Right renal cortex interstitium (tissue), 3 donors: Measurements from ENCODE around the gene TSC2. TPM values are rescaled to one million over a fixed set of nuclear protein-coding genes. Genes with fewer than 3 reads are reported as not detected.

Experiments used
- DNase-seq, 3 donors: peaks; one replicate each; pipeline ENCODE4 v3.0.0-alpha.2; 2013; ENCODE audit warnings: low read depth in 3 of 3, low spot score in 2 of 3
- polyA plus RNA-seq, 3 donors: library from polyadenylated mRNA; unstranded; fragments of 120-200 nt; gene quantifications; one replicate each; pipeline ENCODE4 v1.2.1, GENCODE V29; 2013; ENCODE audit not compliant: insufficient read length in 3 of 3

Gene TSC2
- polyA plus RNA-seq, 3 donors = 98.9 to 117 (median 108) TPM

- peak in 2 of 3 donors; percentile 50 to 63 for DNase-seq
Observed at GRCh38 chr16:2082983-2083364, 35.2 kb downstream of the TSC2 start.

DNA sequence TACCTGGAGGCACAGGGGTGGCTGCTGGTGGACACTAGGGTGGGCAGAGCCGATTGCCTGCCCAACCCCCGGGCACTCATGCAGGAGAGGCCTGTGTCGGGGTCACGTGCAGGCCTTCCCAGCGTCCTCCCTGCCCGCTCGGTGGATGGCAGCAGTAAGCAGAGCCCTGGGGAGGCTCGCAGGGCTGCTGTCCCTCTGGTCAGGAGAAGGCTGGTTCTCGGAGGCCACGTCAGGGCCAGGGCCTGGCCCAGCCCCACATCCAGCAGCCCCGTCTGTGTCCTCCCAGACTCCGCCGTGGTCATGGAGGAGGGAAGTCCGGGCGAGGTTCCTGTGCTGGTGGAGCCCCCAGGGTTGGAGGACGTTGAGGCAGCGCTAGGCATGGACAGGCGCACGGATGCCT is 35.6 kb downstream of the TSC2 start:
- no peak for DNase-seq

DNA sequence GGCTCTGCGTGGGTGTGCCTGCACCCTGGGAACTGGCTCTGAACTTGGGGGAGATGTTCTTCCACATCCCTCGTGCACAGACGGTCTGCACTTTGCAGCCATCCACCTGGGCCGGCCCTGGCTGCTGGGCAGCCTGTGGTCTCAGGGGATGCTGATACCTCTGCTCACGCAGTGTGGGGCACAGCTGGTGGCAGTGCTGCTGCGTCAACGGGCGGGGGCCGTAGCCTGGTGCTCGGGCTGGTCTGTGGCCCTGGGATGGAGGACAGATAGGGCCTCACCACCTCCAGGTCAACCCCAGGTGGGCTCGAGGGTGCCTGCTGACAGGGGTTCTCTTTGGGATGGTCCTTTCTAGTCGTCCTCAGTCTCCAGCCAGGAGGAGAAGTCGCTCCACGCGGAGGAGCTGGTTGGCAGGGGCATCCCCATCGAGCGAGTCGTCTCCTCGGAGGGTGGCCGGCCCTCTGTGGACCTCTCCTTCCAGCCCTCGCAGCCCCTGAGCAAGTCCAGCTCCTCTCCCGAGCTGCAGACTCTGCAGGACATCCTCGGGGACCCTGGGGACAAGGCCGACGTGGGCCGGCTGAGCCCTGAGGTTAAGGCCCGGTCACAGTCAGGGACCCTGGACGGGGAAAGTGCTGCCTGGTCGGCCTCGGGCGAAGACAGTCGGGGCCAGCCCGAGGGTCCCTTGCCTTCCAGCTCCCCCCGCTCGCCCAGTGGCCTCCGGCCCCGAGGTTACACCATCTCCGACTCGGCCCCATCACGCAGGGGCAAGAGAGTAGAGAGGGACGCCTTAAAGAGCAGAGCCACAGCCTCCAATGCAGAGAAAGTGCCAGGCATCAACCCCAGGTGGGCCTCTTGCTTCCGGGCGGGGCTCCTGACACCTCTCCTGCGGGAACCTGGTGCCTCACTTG is 36.3 kb downstream of the TSC2 start:
- no peak for DNase-seq

- DNase-seq = no peak
Observed at GRCh38 chr16:2084895-2085625, 37.3 kb downstream of the TSC2 start.

DNA sequence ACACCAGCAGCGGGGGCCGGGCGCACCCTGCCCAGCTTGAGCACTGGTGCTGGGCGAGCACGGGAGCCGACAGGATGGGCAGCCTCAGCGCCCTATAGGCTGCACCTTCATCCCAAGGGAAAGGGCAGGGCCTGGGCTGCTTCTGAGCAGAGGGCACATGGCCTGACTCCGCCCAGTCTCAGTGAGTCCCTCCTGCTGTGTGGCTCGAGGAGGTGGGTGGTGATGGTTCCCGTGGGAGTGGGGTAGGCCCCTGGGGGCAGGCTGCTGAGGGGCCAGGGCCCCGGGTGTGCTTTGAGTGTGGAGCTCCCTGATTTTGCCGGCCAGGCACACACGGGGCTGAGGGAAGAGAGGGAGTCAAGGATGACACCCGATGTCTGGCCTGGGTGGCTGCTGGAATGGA is 37.9 kb downstream of the TSC2 start:
- DNase-seq = no peak

DNA sequence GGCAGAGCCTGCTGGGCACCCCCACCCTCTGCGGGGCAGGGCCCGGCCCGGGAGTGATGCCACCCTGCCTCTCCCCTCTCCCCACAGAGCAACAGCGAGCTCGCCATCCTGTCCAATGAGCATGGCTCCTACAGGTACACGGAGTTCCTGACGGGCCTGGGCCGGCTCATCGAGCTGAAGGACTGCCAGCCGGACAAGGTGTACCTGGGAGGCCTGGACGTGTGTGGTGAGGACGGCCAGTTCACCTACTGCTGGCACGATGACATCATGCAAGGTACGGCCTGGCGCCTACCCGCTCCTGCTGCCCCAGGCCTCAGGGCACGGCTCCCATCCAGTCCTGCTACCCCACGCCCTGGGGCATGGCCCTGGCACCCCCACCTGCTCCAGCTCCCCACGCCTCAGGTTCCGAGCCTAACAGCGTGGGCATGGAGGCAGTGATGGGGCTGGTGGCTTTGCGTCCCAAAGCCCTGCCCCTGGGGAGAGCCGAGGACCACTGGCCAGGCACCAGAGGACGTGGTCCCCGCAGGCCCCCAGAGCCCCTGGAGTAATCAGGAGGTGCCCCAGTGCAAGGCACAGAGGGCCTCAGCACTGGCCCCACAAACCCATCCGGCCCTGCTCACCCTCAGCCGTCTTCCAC is 38.4 kb downstream of the TSC2 start:
- DNase-seq = no peak

- no peak for DNase-seq
Observed at GRCh38 chr16:2086812-2087747, 39.3 kb downstream of the TSC2 start.

GRCh38 chr16:2087748-2088631 is 40.2 kb downstream of the TSC2 start:
- DNase-seq = no peak

DNA sequence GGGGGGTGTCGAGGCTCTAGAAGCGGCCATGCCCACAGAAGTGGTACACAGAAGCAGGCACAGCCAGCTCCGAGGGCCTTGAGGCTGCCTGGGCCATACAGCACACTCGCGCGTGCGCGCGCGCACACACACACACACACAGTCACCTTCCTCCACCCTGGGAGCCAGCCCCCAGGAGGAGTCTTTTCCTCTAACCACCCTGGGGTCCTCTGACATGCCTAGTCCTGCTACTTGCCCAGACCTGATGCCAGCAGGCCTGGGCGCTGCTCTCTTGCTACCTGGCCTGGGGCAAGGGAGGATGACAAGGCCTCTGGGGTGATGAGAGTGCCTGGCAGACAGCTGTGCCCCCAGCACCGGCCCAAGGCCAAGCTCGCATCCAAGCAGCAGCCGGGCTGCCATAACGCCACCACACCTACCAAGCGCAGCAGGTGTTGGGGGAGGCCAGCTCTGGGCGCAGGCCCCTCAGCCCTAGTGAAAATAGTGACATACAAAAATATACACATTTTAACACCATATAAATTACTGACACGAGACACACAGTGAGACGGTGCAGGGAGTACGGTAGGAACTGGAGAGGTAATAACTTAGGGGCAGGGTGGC is 41.1 kb downstream of the TSC2 start:
- no peak for DNase-seq

- no peak for DNase-seq
Observed at GRCh38 chr16:2089706-2090480, 42.1 kb downstream of the TSC2 start.

DNA sequence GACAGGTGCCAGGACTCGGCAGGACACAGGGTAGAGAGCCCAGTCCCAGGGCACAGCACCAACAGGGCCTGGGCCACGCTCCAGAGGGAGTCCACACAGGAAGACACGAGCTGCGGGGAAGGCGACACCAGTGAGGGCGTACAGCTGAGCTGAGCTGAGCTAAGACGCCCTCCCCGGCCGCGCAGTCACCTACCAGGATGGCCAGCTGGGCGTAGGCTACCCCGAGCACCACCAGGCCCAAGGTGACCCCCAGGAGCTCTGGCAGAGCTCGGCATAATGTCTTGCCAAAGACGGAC is 42.6 kb downstream of the TSC2 start:
- DNase-seq = no peak

GRCh38 chr16:2090777-2091546 is 43.2 kb downstream of the TSC2 start:
- peak; percentile 40 to 58 (median 58) for DNase-seq

DNA sequence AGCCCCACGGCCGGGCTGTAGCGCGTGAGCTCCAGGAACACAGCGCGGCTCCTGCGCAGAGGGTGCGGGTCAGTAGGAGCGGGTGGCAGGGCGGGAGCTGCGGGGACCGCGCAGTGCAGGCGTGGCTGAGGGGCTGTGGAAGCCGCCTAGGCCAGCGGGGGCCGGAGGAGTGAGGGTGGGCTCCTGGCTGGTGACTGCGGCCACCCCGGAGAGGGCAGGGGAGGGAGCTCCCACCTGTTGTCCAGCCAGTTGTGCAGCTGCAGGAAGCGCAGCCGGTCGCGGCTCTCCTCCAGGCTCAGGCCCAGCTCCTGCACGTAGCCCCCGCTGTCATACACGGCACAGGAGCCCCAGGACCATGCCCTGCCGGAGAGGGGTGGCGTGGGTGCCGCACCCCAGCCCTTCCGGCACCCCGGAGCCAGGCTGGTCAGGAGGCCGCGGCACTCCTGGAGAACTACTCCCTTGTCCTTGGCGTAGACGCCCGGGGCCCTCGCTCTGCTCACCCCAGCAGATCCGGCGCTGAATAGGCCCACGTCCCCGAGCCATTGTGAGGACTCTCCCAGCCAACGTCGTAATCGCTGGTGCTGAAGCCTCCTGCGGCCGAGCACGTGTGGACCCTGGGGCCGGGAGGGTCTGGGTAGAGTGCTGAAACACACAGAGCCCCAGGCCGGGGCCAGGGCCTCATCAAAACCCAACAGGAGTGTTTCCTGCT is 43.9 kb downstream of the TSC2 start:
- no peak for DNase-seq

GRCh38 chr16:2092256-2092620 is 44.5 kb downstream of the TSC2 start:
- DNase-seq = no peak

GRCh38 chr16:2092866-2093265 is 45.1 kb downstream of the TSC2 start:
- no peak for DNase-seq

GRCh38 chr16:2093793-2094192 is 46.0 kb downstream of the TSC2 start:
- DNase-seq = no peak

- DNase-seq = no peak
Observed at GRCh38 chr16:2095315-2095853, 47.6 kb downstream of the TSC2 start.
